HG03196 (cell line): ENCODE results near the gene IMP3.
A peak's percentile ranks its signal among the peaks of the same experiment; 100 is the strongest.

Experiments used
- ATAC-seq: cut with Tn5 transposase; IDR thresholded peaks from one replicate; pipeline ENCODE4 v1.9.1; 2021; ENCODE audit not compliant: unreplicated experiment

The IMP3 gene

GRCh38 chr15:75625542-75626347 is 14.3 kb downstream of the IMP3 start, which contains the start of gene SNUPN:
SNUPN (minus strand) TSS chr15:75625725; CDS start chr15:75621051, 4,674 bp downstream.
- peak; percentile 77 for ATAC-seq

DNA sequence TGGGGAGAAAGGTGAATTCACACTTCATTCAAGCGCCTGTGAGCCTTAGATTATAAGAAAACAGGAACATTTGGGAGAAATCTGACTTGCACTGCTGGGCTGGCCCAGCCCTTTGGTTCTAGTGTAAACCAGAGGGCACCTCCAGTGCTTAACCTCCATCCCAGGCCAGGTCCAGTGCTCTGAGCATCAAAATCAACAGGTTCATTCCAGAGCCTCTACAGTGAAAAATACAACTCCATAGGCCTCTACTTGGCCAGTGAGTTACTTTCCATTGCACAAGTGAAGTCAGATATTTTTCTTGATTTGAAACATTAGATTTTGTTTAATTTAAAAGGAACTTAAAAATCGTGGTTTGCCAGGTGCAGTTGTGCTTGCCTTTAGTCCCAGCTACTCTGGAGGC is 17.5 kb downstream of the IMP3 start:
- no peak for ATAC-seq

GRCh38 chr15:75620841-75621391 is 19.1 kb downstream of the IMP3 start:
- no peak for ATAC-seq

GRCh38 chr15:75620058-75620820 is 19.8 kb downstream of the IMP3 start:
- no peak for ATAC-seq

GRCh38 chr15:75616766-75617165 is 23.3 kb downstream of the IMP3 start:
- ATAC-seq: no peak

- ATAC-seq: no peak
Observed at GRCh38 chr15:75606711-75607699, 33.0 kb downstream of the IMP3 start.

DNA sequence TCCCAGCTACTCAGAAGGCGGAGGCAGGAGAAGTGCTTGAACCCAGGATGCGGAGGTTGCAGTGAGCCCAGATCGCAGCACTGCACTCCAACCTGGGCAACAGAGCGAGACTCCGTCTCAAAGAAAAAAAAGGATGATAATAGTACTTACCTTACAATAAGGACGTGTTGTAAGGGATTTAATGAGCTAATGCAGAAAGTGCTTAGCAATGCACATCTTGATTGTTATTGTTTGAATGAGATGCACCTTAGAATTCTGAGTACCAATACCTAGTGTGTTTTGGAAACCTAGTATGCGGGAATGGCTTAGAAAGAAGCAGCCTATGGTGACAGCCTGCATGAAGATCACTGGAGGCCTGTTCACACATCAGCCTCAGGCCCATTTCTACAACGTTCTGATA is 34.0 kb downstream of the IMP3 start:
- ATAC-seq: no peak

GRCh38 chr15:75599401-75599800 is 40.6 kb downstream of the IMP3 start:
- ATAC-seq: no peak

DNA sequence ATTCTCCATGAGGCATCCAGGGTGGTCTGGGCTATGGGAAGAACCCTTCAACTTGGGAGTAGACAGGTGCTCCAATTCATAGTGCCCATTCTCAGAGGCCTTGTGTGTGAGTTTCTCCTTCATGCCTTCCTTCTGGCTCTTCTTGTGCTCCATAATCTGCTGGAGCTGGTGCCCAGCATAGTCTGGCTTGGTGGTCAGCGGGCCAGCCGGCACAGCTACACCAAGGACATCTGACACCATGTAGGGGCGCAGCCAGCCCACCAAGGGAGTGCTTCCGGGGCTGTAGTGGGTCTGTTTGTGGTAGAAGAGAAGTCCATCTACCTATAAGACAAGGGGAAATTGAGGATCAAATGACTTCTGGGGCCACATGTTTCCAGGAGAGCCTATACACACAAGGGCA is 41.7 kb downstream of the IMP3 start:
- ATAC-seq: no peak

DNA sequence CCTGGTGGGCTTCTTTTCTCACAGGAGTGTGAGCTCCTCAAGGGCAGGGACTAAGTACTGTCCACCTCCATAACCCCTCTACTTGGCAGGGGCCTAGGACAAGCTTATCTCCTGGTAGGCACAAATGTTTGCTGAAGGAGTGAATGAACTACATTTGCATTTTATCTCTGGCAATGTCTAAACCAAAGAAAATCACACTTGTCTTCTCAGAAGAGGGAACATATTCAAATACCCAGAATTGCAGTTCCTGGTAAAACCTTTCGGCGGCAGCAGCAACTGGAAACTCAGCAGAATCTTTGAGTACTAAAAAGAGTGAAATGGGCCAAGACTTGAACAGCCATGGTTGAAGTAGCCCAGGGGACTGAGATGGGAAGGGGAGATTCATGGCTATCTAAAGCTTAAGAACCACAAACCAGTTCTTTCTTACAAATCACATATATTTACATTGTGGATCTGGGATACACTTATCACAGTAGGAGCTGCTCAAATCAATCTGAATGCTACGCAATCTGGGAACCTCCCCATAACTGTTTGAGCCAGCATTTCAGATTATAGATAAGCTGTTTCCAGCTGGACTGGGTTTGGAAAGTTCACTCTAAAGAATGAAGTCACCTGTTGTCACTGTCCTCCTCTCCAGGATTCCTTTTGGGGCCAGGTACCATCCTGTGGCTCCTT is 42.2 kb downstream of the IMP3 start:
- no peak for ATAC-seq

DNA sequence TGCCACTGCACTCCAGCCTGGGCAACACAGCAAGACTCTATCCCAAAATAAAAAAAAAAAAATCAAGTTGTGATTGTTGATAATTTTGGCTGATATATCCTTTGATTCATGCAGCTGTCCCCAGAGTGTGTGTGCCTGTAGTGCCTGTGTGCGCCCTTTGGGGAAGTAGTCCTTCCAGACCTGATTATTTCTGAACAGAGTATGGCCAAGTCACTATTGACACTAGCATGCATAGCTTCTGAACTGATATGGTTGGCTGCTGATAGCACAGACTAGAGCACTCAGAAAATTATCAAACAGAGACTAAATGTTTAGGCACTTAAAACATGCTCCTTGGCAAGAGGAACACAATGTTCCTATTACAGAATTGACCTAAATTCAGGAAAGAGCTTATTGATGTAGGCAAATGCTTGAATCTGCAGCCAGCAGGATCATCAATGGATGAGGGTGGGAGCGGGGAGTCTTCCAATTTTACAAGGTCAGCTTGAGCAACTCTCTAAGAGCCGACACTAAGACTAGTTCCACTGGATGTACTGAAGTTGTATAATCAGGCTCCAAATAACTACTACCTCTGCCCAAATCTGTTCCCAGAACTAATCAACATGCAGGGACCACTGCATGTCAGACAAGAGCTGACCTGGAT is 43.2 kb downstream of the IMP3 start:
- no peak for ATAC-seq

GRCh38 chr15:75594276-75594675 is 45.7 kb downstream of the IMP3 start:
- ATAC-seq: no peak

- no peak for ATAC-seq
Observed at GRCh38 chr15:75591655-75592364, 48.2 kb downstream of the IMP3 start.

GRCh38 chr15:75590239-75590638 is 49.8 kb downstream of the IMP3 start:
- no peak for ATAC-seq
